DMS53 treated with DMSO at 0.1 percent for 48 hours (cell line): ENCODE measurements around the gene LSS.
"Not testable (repeated sequence)": the region's sequence is repeated elsewhere in the genome, so short reads cannot be mapped to it uniquely, and the experiment has no call there.

Experiments used
- DNase-seq: peaks from one replicate; lab custom pipeline; 2025; ENCODE audit not compliant: unreplicated experiment; lab: John Stamatoyannopoulos, UW

Gene LSS

GRCh38 chr21:46246345-46246744 lies 17.8 kb upstream of the LSS start:
- no peak for DNase-seq

- DNase-seq = no peak
Measured at GRCh38 chr21:46245213-46245915, 16.8 kb upstream of the LSS start.

GRCh38 chr21:46244602-46245001 lies 16.0 kb upstream of the LSS start:
- DNase-seq = no peak

- DNase-seq = no peak
Measured at GRCh38 chr21:46243960-46244361, 15.4 kb upstream of the LSS start.

- no peak for DNase-seq
Measured at GRCh38 chr21:46243325-46243724, 14.8 kb upstream of the LSS start.

- DNase-seq = not testable (repeated sequence)
Measured at GRCh38 chr21:46241577-46241976, 13.0 kb upstream of the LSS start.

GRCh38 chr21:46239817-46240325 lies 11.3 kb upstream of the LSS start:
- no peak for DNase-seq

- DNase-seq = no peak
Measured at GRCh38 chr21:46237474-46237873, 8.9 kb upstream of the LSS start.

- no peak for DNase-seq
Measured at GRCh38 chr21:46234436-46234950, 5.9 kb upstream of the LSS start.

GRCh38 chr21:46229923-46230260 lies 1.3 kb upstream of the LSS start:
- DNase-seq = no peak

GRCh38 chr21:46229133-46229922 lies 754 bp upstream of the LSS start:
- DNase-seq = peak; percentile 25

- DNase-seq = no peak
Measured at GRCh38 chr21:46227811-46228344, 696 bp downstream of the LSS start.

GRCh38 chr21:46226920-46227599 lies 1.5 kb downstream of the LSS start:
- DNase-seq = no peak

GRCh38 chr21:46226146-46226545 lies 2.4 kb downstream of the LSS start:
- DNase-seq = no peak

- not testable (repeated sequence) for DNase-seq
Measured at GRCh38 chr21:46223661-46224060, 4.9 kb downstream of the LSS start.

GRCh38 chr21:46223217-46223616 lies 5.4 kb downstream of the LSS start:
- DNase-seq = no peak

- DNase-seq = no peak
Measured at GRCh38 chr21:46222436-46223116, 6.0 kb downstream of the LSS start.

- no peak for DNase-seq
Measured at GRCh38 chr21:46221664-46222435, 6.7 kb downstream of the LSS start.

GRCh38 chr21:46220847-46221246 lies 7.7 kb downstream of the LSS start:
- no peak for DNase-seq

- no peak for DNase-seq
Measured at GRCh38 chr21:46220275-46220810, 8.2 kb downstream of the LSS start.
